DOHH2 (cell line): ENCODE results near the gene ZNF714.

ENCODE experiments used
- EZH2phosphoT487 ChIP-seq: fragments of 200-600 bp; sonication (generic); IDR thresholded peaks from 2 replicates; pipeline ENCODE4 v1.6.1; 2017; ENCODE audit warnings: borderline replicate concordance, mild to moderate bottlenecking, antibody characterized with exemption, low read length, moderate library complexity, mixed read lengths
- TF ChIP-seq, protein P1 (sequence below): fragments of 200-600 bp; sonication (generic); IDR thresholded peaks from one replicate; pipeline ENCODE4 v1.5.1; 2014; ENCODE audit warnings: antibody characterized with exemption, mild to moderate bottlenecking, low read depth, low read length; ENCODE audit not compliant: poor library complexity, severe bottlenecking

DNA sequence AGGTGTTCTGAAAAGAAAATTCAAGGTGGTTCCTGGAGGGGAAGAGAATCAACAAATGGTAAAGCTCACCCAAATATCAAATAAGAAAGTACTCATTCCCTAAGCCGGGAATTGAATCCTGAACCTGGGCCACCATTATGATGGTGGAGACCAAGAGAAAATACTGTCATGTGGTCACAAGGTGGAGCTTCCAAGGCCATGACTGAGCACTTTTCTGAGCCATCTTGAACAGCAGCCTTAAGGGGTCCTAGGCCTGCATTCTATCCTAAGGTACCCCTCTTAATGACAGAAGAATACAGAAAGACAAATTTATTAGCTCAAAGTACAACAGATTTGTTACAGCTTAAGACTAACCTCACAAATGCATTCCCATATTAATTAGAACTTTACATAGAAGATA is 69.5 kb downstream of the ZNF714 start:
- TF ChIP-seq, protein P1, sequence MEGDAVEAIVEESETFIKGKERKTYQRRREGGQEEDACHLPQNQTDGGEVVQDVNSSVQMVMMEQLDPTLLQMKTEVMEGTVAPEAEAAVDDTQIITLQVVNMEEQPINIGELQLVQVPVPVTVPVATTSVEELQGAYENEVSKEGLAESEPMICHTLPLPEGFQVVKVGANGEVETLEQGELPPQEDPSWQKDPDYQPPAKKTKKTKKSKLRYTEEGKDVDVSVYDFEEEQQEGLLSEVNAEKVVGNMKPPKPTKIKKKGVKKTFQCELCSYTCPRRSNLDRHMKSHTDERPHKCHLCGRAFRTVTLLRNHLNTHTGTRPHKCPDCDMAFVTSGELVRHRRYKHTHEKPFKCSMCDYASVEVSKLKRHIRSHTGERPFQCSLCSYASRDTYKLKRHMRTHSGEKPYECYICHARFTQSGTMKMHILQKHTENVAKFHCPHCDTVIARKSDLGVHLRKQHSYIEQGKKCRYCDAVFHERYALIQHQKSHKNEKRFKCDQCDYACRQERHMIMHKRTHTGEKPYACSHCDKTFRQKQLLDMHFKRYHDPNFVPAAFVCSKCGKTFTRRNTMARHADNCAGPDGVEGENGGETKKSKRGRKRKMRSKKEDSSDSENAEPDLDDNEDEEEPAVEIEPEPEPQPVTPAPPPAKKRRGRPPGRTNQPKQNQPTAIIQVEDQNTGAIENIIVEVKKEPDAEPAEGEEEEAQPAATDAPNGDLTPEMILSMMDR, result no peak
- no peak for TF ChIP-seq EZH2phosphoT487
